OCI-LY3 (cell line): ENCODE data around the gene NPHP3.

Source experiments
- H2AFZ ChIP-seq: fragments of 200-600, 300-600 bp; shearing (Covaris generic); 2 replicates; pipeline ENCODE4 v1.6.0; 2014; ENCODE audit warnings: antibody characterized with exemption, low read depth, low read length
- H3K27ac ChIP-seq: fragments of 200-600, 300-600 bp; sonication (generic); 2 replicates; pipeline ENCODE4 v1.5.1; 2014; ENCODE audit warnings: mild to moderate bottlenecking, low read length, moderate library complexity, mixed read lengths
- H3K27me3 ChIP-seq: fragments of 200-600, 300-600 bp; sonication (generic); 2 replicates; pipeline ENCODE4 v1.6.1; 2014; ENCODE audit warnings: low read depth, low read length, mixed read lengths
- H3K36me3 ChIP-seq: fragments of 200-600, 300-600 bp; sonication (generic); replicated peaks from 2 replicates; pipeline ENCODE3; 2014; ENCODE audit warnings: low read depth, low read length, mixed read lengths
- H3K4me1 ChIP-seq: fragments of 300-600, 200-600 bp; sonication (generic); 2 replicates; pipeline ENCODE4 v1.6.1; 2014; ENCODE audit warnings: low read length, mixed read lengths
- H3K4me2 ChIP-seq: fragments of 200-600, 300-600 bp; sonication (generic); 2 replicates; pipeline ENCODE4 v1.6.1; 2014; ENCODE audit warnings: low read length, mixed read lengths
- H3K4me3 ChIP-seq: fragments of 300-600, 200-600 bp; sonication (generic); 2 replicates; pipeline ENCODE4 v1.5.1; 2014; ENCODE audit warnings: antibody characterized with exemption, mild to moderate bottlenecking, low read length, moderate library complexity
- H3K79me2 ChIP-seq: fragments of 300-600, 200-600 bp; shearing (Covaris generic); 2 replicates; pipeline ENCODE4 v1.6.1; 2014; ENCODE audit warnings: mild to moderate bottlenecking, low read length, mixed read lengths
- H3K9ac ChIP-seq: fragments of 300-600, 200-600 bp; shearing (Covaris generic); 2 replicates; pipeline ENCODE4 v1.6.0; 2014; ENCODE audit warnings: mild to moderate bottlenecking, low read length, moderate library complexity
- H3K9me3 ChIP-seq: fragments of 200-600, 300-600 bp; shearing (Covaris generic); 2 replicates; pipeline ENCODE4 v1.6.1; 2014; ENCODE audit warnings: low read length, mixed read lengths; ENCODE audit not compliant: insufficient read depth
- H4K20me1 ChIP-seq: fragments of 200-600, 300-600 bp; sonication (generic); 2 replicates; pipeline ENCODE4 v1.6.1; 2016; ENCODE audit warnings: low read length, mixed read lengths; ENCODE audit not compliant: insufficient read depth
- CTCF ChIP-seq: fragments of 200-600, 300-600 bp; sonication (generic); IDR thresholded peaks from 2 replicates; pipeline ENCODE4 v1.5.1; 2014; ENCODE audit warnings: antibody characterized with exemption, low read length, low read depth
- EZH2phosphoT487 ChIP-seq: fragments of 200-600 bp; shearing (Covaris generic); IDR thresholded peaks from 2 replicates; pipeline ENCODE4 v1.6.1; 2018; ENCODE audit warnings: antibody characterized with exemption, mixed run types, low read depth

NPHP3 gene

GRCh38 chr3:132710311-132710710 lies 11.9 kb downstream of the NPHP3 start:
- Histone ChIP-seq H3K4me3 (no peak overlapping the region), H3K4me1 (no peaks in the 10 kb centered on the region), H3K27ac (no peak overlapping the region), H4K20me1 (no peaks in the 10 kb centered on the region), H3K9ac (no peak overlapping the region), H3K27me3 (no peaks in the 10 kb centered on the region), H3K4me2 (no peak overlapping the region), H3K79me2 (no peaks in the 10 kb centered on the region), H2AFZ (no peak overlapping the region), H3K36me3 (no peaks in the 10 kb centered on the region), H3K9me3 (no peaks in the 10 kb centered on the region)
- TF ChIP-seq EZH2phosphoT487 (no peak), CTCF (no peak)

- Histone ChIP-seq H3K9me3 (no peaks in the 10 kb centered on the region), H3K27me3 (no peaks in the 10 kb centered on the region), H3K9ac (no peak overlapping the region), H3K4me1 (no peaks in the 10 kb centered on the region), H4K20me1 (no peaks in the 10 kb centered on the region), H3K79me2 (no peaks in the 10 kb centered on the region), H3K27ac (no peak overlapping the region), H3K36me3 (no peaks in the 10 kb centered on the region), H2AFZ (no peak overlapping the region), H3K4me3 (no peak overlapping the region), H3K4me2 (no peak overlapping the region)
- TF ChIP-seq EZH2phosphoT487: no peak
- TF ChIP-seq CTCF: no peak
Observed at GRCh38 chr3:132709761-132710160, 12.4 kb downstream of the NPHP3 start.

- H3K27me3 ChIP-seq: no peaks in the 10 kb centered on the region
- H3K9ac ChIP-seq: no peak overlapping the region
- H2AFZ ChIP-seq: no peak overlapping the region
- no peak overlapping the region for H3K4me2 ChIP-seq
- no peaks in the 10 kb centered on the region for H3K79me2 ChIP-seq
- no peaks in the 10 kb centered on the region for H3K9me3 ChIP-seq
- peaks cover 4% of the 10 kb centered on the region for H3K36me3 ChIP-seq
- H3K27ac ChIP-seq: no peak overlapping the region
- H3K4me3 ChIP-seq: no peak overlapping the region
- H3K4me1 ChIP-seq: no peaks in the 10 kb centered on the region
- H4K20me1 ChIP-seq: no peaks in the 10 kb centered on the region
- TF ChIP-seq EZH2phosphoT487 (no peak), CTCF (no peak)
Observed at GRCh38 chr3:132703733-132704132, 18.5 kb downstream of the NPHP3 start.

- TF ChIP-seq CTCF (no peak), EZH2phosphoT487 (no peak)
- H3K4me3 ChIP-seq: no peak overlapping the region
Observed at GRCh38 chr3:132695422-132695821, 26.8 kb downstream of the NPHP3 start.

More at GRCh38 chr3:132695422-132695821, 26.8 kb downstream of the NPHP3 start:
- H3K36me3 ChIP-seq: peaks cover 6% of the 10 kb centered on the region
- no peaks in the 10 kb centered on the region for H3K9me3 ChIP-seq
- no peak overlapping the region for H3K4me2 ChIP-seq
- H3K27ac ChIP-seq: no peak overlapping the region
- H4K20me1 ChIP-seq: no peaks in the 10 kb centered on the region
- no peaks in the 10 kb centered on the region for H3K79me2 ChIP-seq
- H3K9ac ChIP-seq: no peak overlapping the region
- no peak overlapping the region for H2AFZ ChIP-seq
- H3K4me1 ChIP-seq: no peaks in the 10 kb centered on the region
- H3K27me3 ChIP-seq: no peaks in the 10 kb centered on the region
